Measurements from ENCODE around the gene DAPP1. TPM values are rescaled to one million over a fixed set of nuclear protein-coding genes. Genes with fewer than 3 reads are reported as not detected.

Gene DAPP1
- total RNA-seq, 1 experiment from 2014 or later, result not detected

DNA sequence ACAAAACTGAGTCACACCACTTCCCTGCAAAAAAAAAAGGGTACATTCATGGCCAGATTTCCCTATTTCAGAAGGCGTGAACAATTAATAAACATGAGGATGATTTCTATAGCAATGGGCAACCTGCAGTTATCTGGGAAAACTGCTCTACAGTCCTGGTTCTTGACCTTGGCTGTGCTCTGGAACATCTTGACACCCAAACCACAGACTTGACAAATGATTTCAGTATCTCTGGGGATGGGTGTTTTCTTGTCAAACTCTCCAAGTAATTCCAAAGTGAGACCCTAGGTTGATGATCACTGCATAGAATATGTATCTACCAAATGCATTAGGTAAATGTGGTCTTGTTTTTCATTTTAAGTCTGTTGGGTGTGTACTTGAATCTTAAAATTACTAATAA is 2.0 kb downstream of the DAPP1 start (continued):
- TF ChIP-seq, protein P1, sequence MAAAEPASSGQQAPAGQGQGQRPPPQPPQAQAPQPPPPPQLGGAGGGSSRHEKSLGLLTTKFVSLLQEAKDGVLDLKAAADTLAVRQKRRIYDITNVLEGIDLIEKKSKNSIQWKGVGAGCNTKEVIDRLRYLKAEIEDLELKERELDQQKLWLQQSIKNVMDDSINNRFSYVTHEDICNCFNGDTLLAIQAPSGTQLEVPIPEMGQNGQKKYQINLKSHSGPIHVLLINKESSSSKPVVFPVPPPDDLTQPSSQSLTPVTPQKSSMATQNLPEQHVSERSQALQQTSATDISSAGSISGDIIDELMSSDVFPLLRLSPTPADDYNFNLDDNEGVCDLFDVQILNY (CRISPR knock-in tag; IDR thresholded peaks at IDR 0.05), result no peak
- TF ChIP-seq FOXJ3 (CRISPR knock-in tag; IDR thresholded peaks at IDR 0.05; ENCODE audit: borderline replicate concordance), result no peak
- TF ChIP-seq ZNF232 (CRISPR knock-in tag; IDR thresholded peaks at IDR 0.05), result no peak
- TF ChIP-seq, protein P2, sequence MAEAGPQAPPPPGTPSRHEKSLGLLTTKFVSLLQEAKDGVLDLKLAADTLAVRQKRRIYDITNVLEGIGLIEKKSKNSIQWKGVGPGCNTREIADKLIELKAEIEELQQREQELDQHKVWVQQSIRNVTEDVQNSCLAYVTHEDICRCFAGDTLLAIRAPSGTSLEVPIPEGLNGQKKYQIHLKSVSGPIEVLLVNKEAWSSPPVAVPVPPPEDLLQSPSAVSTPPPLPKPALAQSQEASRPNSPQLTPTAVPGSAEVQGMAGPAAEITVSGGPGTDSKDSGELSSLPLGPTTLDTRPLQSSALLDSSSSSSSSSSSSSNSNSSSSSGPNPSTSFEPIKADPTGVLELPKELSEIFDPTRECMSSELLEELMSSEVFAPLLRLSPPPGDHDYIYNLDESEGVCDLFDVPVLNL (CRISPR knock-in tag; IDR thresholded peaks at IDR 0.05; ENCODE audit: borderline replicate concordance, low read depth), result no peak
- no peak for TF ChIP-seq JUN (CRISPR knock-in tag; IDR thresholded peaks at IDR 0.05)
- TF ChIP-seq, protein P3, sequence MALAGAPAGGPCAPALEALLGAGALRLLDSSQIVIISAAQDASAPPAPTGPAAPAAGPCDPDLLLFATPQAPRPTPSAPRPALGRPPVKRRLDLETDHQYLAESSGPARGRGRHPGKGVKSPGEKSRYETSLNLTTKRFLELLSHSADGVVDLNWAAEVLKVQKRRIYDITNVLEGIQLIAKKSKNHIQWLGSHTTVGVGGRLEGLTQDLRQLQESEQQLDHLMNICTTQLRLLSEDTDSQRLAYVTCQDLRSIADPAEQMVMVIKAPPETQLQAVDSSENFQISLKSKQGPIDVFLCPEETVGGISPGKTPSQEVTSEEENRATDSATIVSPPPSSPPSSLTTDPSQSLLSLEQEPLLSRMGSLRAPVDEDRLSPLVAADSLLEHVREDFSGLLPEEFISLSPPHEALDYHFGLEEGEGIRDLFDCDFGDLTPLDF (CRISPR knock-in tag; IDR thresholded peaks at IDR 0.05), result no peak
- TF ChIP-seq, protein P4, sequence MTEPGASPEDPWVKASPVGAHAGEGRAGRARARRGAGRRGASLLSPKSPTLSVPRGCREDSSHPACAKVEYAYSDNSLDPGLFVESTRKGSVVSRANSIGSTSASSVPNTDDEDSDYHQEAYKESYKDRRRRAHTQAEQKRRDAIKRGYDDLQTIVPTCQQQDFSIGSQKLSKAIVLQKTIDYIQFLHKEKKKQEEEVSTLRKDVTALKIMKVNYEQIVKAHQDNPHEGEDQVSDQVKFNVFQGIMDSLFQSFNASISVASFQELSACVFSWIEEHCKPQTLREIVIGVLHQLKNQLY (CRISPR knock-in tag; IDR thresholded peaks at IDR 0.05), result no peak

DNA sequence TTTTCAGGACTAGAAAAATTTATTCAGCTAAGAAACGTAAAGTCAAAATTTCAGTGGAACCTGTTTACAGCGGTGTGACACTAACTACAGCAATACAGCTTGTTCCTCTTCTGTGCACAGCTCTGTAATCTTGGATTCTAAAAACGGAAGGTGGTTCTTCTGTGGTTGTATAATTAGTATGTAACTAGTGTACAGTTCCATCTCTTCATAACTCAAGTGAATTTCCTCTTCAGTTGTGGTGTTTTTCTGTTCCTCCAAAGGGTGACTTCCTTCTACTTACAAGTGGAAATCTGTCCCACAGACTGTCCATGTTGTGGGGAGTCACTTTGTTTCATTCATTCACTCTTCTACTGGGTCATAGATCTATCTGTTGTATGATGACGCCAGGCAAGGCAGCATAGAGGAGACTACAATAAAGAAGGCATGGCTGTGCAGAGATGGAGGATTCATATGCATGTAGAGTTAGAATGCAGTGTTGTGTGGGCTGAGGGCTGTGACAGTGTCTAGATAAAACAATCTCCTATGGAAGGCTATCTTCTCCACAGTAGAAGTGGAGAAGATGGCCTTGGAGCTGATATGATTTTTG is 5.4 kb downstream of the DAPP1 start:
- CTCF ChIA-PET, result no interaction called here

More for the DNA sequence above, 5.4 kb downstream of the DAPP1 start:
- ATAC-seq (no peak), DNase-seq (ENCODE audit: low spot score) (no peak)
- H3K27me3 Mint-ChIP-seq (ENCODE audit: low read depth), result no peaks in the 10 kb centered on the region
- POLR2A ChIA-PET, result no interaction called here
- TF ChIP-seq TCF7 (CRISPR knock-in tag; IDR thresholded peaks at IDR 0.05; ENCODE audit: low read depth) (no peak), ZNF219 (CRISPR knock-in tag; IDR thresholded peaks at IDR 0.05; ENCODE audit: borderline replicate concordance) (no peak), ELF4 (CRISPR knock-in tag; IDR thresholded peaks at IDR 0.05; ENCODE audit: low read depth) (no peak), ATF1 (CRISPR knock-in tag; IDR thresholded peaks at IDR 0.05) (no peak), ESRRA (CRISPR knock-in tag; IDR thresholded peaks at IDR 0.05; ENCODE audit: borderline replicate concordance) (no peak), ZNF396 (CRISPR knock-in tag; IDR thresholded peaks at IDR 0.05; ENCODE audit: borderline replicate concordance) (no peak), ZNF232 (CRISPR knock-in tag; IDR thresholded peaks at IDR 0.05) (no peak)
- TF ChIP-seq, protein P3 (CRISPR knock-in tag; IDR thresholded peaks at IDR 0.05), result no peak
- TF ChIP-seq, protein P5, sequence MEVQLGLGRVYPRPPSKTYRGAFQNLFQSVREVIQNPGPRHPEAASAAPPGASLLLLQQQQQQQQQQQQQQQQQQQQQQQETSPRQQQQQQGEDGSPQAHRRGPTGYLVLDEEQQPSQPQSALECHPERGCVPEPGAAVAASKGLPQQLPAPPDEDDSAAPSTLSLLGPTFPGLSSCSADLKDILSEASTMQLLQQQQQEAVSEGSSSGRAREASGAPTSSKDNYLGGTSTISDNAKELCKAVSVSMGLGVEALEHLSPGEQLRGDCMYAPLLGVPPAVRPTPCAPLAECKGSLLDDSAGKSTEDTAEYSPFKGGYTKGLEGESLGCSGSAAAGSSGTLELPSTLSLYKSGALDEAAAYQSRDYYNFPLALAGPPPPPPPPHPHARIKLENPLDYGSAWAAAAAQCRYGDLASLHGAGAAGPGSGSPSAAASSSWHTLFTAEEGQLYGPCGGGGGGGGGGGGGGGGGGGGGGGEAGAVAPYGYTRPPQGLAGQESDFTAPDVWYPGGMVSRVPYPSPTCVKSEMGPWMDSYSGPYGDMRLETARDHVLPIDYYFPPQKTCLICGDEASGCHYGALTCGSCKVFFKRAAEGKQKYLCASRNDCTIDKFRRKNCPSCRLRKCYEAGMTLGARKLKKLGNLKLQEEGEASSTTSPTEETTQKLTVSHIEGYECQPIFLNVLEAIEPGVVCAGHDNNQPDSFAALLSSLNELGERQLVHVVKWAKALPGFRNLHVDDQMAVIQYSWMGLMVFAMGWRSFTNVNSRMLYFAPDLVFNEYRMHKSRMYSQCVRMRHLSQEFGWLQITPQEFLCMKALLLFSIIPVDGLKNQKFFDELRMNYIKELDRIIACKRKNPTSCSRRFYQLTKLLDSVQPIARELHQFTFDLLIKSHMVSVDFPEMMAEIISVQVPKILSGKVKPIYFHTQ (CRISPR knock-in tag; IDR thresholded peaks at IDR 0.05), result no peak
- TF ChIP-seq, protein P6, sequence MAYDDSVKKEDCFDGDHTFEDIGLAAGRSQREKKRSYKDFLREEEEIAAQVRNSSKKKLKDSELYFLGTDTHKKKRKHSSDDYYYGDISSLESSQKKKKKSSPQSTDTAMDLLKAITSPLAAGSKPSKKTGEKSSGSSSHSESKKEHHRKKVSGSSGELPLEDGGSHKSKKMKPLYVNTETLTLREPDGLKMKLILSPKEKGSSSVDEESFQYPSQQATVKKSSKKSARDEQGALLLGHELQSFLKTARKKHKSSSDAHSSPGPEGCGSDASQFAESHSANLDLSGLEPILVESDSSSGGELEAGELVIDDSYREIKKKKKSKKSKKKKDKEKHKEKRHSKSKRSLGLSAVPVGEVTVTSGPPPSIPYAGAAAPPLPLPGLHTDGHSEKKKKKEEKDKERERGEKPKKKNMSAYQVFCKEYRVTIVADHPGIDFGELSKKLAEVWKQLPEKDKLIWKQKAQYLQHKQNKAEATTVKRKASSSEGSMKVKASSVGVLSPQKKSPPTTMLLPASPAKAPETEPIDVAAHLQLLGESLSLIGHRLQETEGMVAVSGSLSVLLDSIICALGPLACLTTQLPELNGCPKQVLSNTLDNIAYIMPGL (CRISPR knock-in tag; IDR thresholded peaks at IDR 0.05), result no peak
- H3K4me3 Mint-ChIP-seq, result no peak overlapping the region
- 0 out of 2 replicates have a peak, but pooled peaks cover 6% of the 10 kb centered on the region for H3K4me1 Mint-ChIP-seq
- H3K27ac Mint-ChIP-seq, result no peak overlapping the region
- H3K36me3 Mint-ChIP-seq, result no peaks in the 10 kb centered on the region
- no peaks in the 10 kb centered on the region for H3K9me3 Mint-ChIP-seq
